NCI-H1105 (cell line): ENCODE data around the gene OPCML.
A peak's percentile ranks its signal among the peaks of the same experiment; 100 is the strongest.

ENCODE experiments used
- DNase-seq: peaks from one replicate; lab custom pipeline; 2025; lab: John Stamatoyannopoulos, UW

OPCML gene

DNA sequence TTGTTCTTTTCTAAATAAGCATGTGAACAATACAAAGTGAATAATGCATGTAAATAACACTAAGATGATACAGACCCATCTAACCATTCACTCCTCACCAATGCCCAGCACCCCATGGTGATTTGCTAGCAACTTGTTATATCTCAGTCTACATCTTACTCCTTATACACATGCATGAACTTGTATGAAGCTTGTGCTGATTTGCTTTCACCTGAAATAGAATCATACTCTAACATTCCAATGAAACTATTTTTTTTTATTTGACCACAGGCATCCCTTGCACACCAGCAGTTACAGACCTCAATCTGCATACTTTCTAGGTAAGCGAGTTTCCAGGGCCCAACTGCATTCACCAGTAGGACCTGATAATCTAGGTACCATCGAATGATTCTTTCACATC, 873.6 kb downstream of the OPCML start:
- DNase-seq, result no peak

DNA sequence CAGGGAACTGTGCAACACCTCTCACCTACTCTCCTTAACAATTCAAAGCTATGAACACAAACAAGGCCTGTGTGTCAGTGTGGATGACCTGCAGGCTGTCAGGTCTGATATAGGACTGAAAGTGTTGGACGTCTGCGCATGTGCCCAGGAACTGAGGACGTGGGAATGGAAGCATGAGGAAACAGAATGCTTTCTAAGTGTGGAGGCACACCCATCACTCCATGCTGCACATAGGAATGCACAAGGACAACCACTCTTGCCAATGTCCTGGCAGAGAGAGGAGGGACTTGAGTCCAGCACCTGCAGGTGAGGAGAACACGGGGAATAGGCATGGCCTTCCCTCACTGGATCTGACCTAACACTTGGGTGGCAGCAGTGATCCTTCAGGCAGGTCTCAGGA, 874.3 kb downstream of the OPCML start:
- DNase-seq, result no peak

DNA sequence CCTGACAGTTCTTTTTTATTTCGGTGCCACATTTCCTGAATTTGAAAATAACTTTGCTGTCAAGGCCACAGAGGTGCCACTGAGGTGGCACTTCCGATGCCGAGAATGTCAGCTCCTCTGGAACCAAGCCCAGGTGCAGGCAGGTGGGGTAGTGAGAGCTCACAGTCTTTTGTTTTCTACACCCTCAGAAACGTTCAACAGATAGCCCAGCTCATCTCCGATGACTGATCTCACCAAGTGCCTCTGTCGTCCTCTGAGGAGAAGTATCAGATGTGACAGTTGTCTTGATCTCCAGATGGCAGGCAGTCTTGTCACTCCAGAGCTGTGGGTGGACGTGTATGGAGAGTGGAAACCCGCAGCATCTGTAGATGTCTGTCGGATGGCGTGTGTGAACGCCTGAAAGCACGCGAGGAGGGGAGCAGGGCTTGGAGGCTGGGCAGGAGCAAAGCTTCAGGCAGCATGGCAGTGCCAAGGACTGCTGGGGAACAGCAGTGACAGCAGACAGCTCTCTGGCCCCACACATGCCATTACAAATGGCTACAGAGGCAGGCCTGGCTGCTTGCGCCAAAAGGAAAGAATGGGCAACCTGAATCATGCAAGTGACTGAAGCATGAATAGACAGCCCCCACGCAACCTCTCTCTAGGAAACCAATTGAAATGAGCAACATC, 877.0 kb downstream of the OPCML start:
- no peak for DNase-seq

DNA sequence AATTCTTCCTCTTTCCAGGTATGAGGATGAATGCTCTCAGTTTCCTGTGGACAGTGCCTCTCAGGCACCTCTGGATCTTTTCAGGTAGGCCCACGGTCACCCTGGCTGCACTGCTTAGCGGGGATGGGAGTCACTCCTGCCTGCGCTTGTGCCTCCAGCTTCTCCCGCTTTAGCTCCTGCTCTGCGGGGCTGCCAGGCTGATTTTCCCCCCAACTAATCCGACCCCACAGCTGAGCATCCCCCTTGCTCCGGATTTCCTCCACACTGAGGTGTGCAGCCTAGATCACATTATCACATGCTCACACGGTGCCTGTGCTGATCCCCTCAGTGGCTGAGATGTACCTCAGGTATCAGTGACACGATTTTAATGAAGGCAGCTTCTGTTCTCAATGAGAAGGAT, 879.1 kb downstream of the OPCML start:
- no peak for DNase-seq

DNA sequence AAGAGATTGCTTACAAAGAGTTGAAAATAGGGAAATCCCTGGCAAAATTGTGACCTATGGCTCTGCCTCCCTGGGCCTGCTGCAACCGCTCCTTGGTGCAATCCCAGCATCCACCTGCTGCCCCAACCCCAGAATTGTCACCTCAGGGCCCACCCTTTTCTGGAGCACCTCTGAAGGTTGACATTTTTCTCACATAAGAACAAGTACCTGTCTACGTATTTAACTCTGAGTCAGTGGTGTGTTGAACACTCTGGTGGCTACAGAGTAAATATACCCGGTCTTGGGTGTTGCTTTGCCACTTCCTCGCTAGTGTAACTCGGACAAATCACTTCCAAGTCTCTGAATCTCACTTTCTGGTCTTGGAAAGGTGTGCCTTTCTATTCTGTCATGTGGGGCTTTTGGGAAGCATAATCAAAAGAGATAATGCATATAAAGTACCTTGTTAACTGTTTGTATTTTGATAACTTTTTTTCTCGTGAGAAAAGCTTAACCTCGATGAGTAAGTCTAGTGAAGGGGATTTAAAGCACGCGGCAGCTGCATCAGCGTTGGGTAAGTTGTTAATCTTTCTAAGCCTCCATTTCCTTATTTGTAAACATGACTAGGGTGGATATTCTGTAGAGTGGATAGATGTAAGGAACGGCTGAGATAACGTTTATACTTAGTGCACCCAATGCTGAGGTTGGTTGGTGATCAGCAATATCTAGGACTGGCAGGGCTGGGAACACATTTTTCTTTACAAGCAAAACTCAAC, 881.2 kb downstream of the OPCML start:
- no peak for DNase-seq

DNA sequence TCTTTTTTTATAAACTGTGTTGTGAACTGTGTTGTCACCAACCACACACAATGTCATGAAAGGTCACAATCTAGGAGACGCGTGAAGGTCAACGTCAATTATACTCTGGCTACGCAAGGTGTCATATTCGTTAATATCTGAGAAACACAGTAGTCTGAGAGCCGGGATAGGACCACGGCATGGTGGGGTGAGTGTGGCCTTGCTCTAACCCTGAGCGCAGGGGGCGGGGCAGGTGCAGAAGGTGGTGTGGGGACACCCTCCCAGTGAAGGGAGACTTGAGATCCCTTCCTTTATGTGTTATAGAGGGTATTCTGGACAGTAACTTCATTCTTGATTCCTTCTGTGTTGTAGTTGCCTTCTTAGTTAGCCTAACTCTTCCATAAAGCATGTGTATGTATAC, 883.0 kb downstream of the OPCML start:
- DNase-seq, result no peak

DNA sequence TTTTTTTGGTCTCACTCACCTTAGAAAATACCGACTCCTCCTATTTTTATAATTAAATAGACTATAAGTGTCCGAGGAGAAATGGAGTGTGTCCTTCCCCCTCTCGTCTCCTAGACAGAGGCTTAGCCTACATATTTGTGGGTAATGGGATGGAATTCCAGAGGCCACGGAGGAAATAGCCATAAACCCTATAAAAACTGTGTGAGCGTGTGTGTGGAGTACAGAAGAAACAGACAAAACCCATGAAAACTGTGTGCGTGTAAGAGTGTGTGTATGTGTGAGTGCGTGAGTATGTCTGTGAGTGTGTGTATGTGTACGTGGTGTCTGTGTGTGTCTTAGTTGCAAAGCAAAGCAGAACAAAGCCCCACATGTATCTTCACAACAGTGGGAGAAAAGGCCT, 883.5 kb downstream of the OPCML start:
- DNase-seq, result no peak

DNA sequence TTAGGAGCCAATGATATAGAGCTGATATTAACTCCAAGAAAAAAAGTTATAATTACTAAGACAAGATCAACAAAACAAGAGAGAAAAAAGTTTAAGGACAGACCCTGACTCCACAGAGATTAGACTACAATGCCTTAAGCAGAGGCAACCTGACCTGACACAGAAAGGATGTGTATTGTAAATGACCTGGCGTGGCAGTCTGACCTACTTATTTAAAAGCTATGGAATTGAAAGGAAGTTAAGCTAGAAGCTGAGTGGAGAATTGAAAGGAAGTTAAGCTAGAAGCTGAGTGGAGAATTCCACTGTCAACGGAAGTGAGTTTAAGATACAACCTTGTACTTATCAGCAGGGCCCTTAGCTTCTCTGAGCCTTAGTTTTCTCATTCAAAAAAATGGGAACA, 885.4 kb downstream of the OPCML start:
- no peak for DNase-seq

DNA sequence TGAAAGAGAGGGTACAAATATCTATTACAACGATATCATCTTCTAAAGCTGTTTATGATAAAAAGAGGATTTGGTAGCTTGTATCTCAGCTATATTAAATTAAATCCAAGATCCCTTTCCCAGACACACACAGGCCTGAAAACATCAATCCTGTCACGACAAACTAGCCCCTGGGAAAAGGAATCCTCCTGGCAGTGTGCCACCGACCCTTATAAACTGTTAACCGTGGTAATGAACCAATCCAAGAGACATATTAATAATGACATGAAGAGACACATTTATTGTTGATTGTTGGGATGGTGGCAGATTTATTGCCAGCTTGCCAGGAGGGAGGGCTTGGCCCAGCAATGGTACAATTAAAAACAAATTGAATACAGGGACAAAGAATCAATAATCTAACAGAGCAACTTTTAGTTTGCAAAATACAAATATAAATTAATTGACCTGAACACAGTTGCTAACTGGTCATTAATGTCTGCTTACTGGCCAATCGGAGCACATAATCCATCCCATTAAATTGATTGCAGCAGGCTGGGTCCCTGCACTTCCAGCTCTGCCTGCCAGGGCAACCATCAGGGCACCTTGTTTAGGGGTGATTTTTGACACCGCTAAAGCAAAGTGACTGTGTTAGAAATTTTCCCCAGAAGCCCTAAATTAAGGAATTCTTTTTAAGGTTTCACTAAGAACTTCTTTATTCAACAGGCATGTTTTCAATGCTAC, 887.6 kb downstream of the OPCML start:
- peak; percentile 97 for DNase-seq

DNA sequence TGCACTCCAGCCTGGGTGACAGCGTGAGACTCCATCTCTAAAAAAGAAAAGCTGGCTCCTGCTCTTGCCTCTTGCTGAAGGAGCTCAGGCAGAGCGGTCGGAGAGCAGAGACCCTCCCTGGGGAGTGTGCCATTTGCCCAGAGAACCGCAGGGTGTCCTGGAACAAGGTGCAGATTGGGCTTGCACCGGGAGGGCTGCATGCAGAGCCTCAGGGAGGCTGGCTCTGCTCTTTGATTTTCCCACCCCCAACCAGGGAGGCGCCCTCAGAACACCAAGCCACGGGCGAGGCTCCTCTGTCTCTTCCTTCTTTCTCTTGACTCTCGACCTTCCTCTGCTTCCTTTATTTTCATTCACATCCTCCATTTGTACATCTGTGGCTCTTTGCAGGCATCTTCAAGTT, 889.1 kb downstream of the OPCML start:
- no peak for DNase-seq

DNA sequence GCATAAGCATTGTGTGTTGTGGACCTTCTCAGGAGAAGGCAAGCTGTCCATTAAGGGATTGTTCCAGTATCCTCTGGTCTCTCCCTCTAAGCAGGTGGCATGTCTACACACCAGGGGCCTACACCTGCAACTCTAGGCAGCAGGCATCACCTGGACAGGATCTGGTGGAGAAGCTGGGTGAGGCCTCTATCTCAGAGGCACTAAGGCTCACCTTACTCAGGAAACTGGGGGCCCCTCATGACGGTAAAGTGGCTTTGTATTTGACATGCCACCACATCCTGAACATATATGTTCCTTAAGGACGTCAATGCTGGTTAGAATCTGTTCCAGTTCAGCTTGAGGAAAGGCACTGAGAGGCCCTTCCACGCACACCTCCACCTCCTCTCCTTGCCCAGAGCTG, 891.3 kb downstream of the OPCML start:
- no peak for DNase-seq

DNA sequence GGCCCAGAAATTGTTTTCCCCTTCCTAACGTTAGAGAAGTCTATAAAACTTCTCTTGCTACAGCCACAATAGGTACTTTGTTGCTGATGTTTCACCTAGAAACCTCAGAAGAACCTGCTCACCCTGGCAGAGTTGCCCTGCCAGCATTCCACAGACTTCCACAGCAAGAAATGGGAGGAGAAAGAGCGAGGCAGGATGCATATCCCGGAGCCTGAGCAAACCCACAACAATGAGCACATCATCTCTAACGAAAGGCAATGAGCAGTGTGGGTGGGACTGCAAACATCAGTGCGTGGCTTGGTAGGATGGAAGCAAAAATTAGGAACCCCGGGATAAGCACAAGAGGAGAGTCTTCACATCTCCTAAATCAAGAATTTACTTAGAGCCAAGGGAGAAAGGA, 892.3 kb downstream of the OPCML start:
- no peak for DNase-seq

DNA sequence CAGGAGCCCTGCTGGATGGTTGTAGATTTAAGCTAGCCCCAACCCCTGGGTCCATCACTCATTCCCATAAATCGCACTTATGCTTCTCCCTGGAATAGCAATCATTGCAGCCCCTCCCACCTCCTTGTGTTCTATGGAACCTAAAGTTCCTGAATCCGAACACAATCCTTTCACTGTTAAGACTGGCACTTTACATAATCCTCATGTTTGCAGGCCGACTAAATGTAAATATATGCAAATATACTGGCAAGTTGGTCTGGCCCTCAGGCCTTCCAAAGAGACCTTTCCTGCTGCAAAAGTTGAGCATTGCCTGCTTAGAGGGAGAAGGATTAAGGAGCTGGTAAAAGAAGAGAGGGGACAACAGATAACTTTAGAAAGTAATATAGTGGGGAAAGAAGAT, 892.9 kb downstream of the OPCML start:
- DNase-seq, result no peak

DNA sequence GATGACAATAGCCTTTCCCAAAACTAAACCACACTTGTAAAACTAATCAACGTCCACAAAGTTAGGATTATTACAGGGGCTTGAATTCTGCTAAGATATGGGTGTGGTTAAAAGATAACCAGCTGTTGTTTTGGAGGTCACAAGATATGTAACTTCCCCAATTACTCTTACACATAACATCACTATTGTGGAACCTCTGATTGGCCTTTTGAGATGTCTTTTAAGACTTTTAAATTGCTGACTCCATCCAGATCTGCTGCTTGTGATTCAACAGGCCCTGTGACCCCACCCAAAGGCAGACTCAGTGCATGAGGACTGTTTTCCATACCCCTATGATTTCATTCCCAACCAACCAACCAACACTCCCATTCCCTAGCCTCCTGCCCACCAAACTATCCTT, 893.9 kb downstream of the OPCML start:
- no peak for DNase-seq

DNA sequence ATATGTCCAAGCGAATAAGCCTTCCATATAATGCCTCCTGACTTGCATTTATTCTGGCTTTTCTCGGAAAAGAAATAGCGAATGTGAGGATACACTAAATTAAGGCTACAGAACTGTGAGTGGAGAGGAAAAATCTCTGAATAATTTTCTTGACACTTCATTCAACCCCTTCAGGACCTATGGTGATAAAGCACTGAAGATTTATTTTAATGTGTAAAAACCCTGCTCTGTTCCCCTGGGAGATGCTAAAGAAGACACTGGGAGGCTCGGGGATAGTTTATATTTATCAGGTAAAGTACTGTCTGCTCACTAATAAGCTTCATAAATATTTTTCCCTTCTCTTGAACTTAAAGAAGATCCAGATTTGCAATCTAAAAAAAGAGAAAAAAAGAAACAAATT, 895.8 kb downstream of the OPCML start:
- no peak for DNase-seq

DNA sequence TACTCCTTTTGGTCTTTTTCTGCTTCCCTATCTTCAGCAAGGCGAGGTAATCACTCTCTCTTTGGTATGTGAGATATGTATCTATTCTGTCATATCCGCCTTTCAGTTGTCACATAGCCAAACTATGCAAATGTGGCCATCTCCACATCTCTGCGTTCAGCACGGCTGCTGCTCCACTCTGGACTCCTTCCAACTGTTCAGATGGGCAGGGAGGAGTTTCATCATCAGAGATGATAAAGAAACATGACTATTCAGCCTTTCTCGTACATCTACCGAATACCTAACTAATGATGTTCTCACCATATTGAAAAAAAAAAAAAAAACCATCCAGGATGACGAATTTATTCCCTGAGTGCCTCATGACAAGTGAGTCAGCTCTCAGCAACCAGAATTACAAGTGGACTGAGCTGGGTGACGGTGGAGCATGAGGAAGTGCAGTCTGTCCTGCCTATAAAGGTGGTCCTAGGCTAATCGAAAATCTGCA, 899.6 kb downstream of the OPCML start:
- peak; percentile 36 for DNase-seq

DNA sequence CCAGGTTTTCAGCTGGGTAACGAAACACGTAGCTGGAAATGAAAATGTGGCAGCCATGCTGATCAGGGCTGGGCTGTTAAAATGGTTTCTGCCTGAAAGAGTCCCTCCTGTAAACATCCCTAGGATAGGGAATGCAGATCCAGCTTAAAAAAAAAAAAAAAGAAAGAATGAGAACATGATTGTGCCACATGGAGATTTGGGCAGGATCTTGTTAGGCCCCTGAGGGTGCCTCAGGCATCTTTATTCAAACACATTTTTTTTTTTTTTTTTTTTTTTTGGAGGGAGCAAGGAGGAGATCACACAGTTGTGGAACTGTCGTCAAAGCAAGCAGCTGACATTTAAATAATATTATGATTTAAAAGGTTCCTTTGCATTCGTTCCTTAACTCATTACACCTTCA, 900.3 kb downstream of the OPCML start:
- no peak for DNase-seq

DNA sequence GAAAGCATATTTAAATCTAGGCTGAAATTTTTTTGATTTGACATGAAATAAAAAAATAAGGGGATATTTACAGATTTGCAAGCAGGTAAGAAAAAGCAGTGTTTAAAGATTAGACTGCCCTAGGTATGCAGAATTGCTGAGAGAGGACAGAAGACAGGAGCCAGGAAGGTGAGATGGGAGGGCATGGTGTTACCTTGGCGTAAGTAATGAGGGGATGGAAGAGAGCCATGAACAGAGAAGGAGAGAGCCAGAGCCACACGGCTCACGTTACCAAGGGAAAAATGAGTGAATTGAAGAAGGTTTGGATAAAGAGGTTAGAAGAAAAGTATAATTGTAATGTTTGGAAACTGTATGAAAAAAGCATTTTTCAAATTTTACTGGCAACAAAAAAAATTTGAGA, 904.3 kb downstream of the OPCML start:
- no peak for DNase-seq

DNA sequence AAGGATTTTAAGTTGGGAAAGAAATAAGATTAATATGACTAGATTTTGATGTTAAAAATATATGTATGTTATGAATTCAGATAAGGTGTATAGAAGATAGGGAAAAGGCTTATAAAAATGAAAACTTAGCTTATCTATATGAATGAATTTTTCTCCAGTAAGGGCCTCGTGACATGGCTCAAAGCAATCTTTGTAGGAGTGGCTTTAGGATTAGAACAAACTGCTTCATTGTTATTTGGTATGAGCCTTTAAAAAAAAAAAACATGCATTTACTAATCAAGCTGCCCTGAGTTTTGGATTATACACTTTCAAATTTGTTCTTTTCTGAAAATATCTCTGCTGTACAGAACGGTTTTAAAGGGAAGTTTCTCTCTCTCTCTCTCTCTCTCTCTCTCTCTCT, 905.9 kb downstream of the OPCML start:
- DNase-seq, result no peak

DNA sequence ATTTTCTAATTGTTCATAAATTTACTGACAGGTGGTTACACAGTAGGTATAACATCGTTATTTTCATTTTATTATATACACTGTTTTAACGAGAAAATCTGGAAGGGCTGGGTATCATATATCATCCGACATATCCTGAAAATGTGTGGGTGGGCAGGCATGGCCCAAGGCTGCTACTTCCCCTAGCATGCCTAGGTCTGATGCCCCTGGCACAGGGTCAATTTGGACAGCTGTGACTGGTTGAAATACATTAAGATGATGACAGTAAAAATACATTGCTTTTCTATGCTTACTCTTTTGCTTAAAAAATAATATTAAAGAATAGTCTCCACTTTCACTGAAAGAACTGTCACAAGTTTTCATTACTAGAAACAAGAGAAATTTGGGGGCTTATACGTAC, 908.8 kb downstream of the OPCML start:
- peak; percentile 80 for DNase-seq

DNA sequence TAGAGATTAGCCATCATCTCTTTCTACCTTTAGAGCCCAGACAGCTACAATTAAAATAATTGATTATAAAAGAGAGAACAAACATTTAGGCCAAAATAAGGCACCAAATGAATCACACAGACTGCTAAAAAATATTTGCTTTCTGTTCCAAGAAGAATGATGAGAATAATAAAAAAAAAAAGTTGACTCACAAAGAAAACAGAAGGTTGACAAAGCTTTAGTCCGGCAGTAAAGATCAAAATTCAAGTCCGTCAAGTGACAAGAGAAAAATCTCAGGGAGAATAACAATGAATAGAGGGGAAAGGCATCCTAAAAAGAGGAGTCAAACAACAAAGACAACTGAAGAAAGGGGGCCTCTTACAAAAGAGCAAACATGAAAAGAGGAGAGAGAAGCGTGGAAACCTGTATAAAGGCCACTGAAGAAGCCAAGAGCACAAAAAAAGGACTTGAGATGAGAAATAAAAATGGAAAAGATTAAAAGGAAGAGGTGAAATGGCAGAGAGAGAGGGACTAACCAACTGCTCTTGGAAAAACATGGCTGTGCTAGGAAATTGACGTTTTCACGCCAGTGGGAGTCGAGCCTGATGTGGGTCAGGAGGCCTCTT, 910.2 kb downstream of the OPCML start:
- DNase-seq, result no peak

DNA sequence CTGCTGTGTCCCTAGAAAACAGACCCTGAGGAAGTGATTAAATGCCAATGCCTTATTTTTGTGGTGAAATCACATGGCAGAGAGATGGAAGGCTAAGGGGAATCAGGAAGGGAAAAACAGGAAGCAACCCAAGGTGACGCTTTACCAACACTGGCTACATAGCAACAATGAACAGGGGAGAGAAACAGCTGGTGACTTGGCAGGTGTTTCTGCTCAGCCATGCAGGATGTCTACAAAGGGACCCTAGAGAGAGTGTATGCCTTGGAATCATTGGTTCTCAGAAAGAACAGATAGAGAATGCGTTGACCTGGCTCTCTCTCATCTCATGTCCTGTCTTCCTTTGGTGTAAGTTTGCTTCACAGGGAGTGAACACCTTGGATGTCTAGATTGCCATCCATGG, 911.9 kb downstream of the OPCML start:
- DNase-seq, result no peak

DNA sequence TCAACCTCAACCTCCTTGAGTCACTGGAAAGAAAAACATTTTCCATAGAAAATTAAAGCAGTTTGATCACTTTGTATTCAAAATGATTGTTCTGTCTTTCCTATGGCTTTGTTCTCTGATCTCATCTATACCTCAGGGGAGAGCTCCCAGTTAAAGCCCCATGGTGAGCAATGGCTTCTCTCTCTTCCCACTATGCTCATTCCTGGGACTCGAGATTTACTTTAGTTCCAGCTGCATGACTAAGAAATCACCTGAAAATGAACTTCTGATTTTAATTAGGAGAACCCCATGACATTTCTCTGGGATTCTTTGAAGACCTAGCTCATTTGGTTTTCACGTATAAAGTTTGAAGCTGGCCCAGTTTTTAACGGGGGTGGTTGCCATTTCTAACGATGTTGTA, 921.5 kb downstream of the OPCML start:
- no peak for DNase-seq
